ENCODE measurements around the gene LRRC17. TPM values are rescaled to one million over a fixed set of nuclear protein-coding genes. Genes with fewer than 3 reads are reported as not detected.

Gene LRRC17, protein sequence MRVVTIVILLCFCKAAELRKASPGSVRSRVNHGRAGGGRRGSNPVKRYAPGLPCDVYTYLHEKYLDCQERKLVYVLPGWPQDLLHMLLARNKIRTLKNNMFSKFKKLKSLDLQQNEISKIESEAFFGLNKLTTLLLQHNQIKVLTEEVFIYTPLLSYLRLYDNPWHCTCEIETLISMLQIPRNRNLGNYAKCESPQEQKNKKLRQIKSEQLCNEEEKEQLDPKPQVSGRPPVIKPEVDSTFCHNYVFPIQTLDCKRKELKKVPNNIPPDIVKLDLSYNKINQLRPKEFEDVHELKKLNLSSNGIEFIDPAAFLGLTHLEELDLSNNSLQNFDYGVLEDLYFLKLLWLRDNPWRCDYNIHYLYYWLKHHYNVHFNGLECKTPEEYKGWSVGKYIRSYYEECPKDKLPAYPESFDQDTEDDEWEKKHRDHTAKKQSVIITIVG
- total RNA-seq = 1 to 10 TPM; 1.3 to 1.9 (median 1.3) TPM
- long read RNA-seq, donor 1, partial matches to known transcripts = 0 of 1 reads
- long read RNA-seq, donor 1, other reads (novel, unspliced or antisense) = 0 of 1 reads
- long read RNA-seq, donor 2, partial matches to known transcripts = 1 of 1 reads
- long read RNA-seq, donor 2, other reads (novel, unspliced or antisense) = 0 of 1 reads

DNA sequence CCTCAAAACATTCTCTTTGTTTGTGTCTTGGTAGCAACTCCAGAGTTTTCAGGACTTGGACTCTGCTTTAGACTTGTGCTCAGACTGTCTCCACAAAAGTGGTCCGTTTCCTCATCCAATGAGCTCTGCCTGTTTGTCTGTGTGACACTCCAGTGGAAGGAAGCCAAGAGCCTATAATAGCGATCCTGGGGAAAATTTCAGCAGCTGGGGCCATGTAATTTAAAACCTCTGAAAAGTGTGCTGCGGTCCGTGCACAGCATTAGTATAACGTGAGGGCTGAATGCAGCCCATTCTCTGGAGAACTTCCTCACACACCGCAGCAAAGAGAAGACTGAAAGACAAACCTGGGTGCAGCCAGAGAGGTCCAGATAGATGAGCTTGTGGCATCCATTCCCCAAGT lies at the start of gene LRRC17:
Gene LRRC17, plus strand, starts transcription at position 259 of the 400 bp plus-strand sequence. CDS start 20,914 bp downstream, outside the sequence.
- TF ChIP-seq, protein P1, sequence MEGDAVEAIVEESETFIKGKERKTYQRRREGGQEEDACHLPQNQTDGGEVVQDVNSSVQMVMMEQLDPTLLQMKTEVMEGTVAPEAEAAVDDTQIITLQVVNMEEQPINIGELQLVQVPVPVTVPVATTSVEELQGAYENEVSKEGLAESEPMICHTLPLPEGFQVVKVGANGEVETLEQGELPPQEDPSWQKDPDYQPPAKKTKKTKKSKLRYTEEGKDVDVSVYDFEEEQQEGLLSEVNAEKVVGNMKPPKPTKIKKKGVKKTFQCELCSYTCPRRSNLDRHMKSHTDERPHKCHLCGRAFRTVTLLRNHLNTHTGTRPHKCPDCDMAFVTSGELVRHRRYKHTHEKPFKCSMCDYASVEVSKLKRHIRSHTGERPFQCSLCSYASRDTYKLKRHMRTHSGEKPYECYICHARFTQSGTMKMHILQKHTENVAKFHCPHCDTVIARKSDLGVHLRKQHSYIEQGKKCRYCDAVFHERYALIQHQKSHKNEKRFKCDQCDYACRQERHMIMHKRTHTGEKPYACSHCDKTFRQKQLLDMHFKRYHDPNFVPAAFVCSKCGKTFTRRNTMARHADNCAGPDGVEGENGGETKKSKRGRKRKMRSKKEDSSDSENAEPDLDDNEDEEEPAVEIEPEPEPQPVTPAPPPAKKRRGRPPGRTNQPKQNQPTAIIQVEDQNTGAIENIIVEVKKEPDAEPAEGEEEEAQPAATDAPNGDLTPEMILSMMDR (IDR thresholded peaks at IDR 0.05) = no peak
- intact Hi-C loops (cut with DNase I, micrococcal nuclease) = no loop called here
- no peaks in the 10 kb centered on the region for H3K9me3 ChIP-seq
- H3K4me3 ChIP-seq = no peak within 1 kb of the TSS
- no peak for ATAC-seq
- DNase-seq = peak in 1 of 3 donors; percentile 26
- no peaks in the 10 kb centered on the region for H3K4me1 ChIP-seq (ENCODE audit: low read depth)
- H3K36me3 ChIP-seq (ENCODE audit: low read depth) = no peaks in the 10 kb centered on the region

DNA sequence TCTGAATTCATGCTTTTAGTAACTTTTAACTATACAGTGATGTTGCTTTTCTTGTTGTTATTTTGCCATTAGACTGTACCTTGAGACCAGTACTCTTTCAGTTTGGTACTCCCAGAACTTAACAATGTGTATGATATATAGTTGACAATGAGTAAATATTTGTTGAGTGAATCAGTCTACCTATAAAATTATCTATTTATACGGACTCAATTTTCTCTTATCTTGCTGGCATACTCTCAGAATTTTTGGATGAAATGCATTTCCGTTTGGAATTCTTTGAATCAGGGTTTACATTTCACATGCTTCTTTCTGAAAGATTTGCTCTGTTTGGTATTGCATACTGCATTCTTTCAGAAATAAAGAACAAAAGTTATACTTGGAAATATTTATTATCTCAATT lies 47.8 kb upstream of the LRRC17 start:
- Histone ChIP-seq H3K4me1 (ENCODE audit: low read depth) (no peaks in the 10 kb centered on the region), H3K9me3 (no peaks in the 10 kb centered on the region), H3K4me3 (no peak overlapping the region), H3K36me3 (ENCODE audit: low read depth) (no peaks in the 10 kb centered on the region)
- intact Hi-C loops (cut with DNase I, micrococcal nuclease) = no loop called here
- TF ChIP-seq, protein P1 (IDR thresholded peaks at IDR 0.05) = no peak
- ATAC-seq = no peak
- DNase-seq = no peak

DNA sequence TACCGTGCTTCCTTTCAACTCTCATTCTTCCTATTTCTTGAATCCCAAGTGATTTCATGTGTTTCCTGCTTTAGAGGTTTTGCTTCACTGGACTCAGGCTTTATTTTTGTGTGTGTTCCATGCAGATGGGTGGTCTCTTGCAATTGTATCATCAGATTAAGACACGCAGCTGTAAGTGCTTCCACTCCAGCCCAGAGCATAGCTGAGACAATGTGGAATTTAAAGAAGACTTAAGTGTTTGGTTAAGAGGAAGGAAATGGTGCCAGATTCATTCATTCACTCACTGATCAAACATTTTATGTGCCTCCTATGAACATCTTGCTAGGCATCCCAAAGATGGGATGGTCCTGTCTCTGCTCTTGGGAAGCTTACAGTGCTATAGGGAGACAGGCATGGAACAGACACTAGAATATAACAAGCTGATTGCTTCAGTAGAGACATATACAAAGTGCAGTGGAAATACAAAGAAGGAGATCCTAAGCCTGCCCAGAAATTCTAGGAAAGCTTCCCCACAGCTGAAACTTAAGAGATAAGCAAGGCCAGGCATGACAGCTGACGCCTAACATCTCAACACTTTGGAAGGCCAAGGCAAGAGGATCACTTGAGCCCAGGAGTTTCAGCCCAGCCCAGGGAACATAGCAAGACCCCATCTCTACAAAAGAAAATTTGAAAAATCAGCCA lies 46.1 kb upstream of the LRRC17 start:
- no peaks in the 10 kb centered on the region for H3K9me3 ChIP-seq
- intact Hi-C loops (cut with DNase I, micrococcal nuclease) = no loop called here
- TF ChIP-seq, protein P1 (IDR thresholded peaks at IDR 0.05) = no peak
- H3K4me3 ChIP-seq = no peak overlapping the region
- ATAC-seq (no peak), DNase-seq (no peak)
- no peaks in the 10 kb centered on the region for H3K4me1 ChIP-seq (ENCODE audit: low read depth)
- no peaks in the 10 kb centered on the region for H3K36me3 ChIP-seq (ENCODE audit: low read depth)

DNA sequence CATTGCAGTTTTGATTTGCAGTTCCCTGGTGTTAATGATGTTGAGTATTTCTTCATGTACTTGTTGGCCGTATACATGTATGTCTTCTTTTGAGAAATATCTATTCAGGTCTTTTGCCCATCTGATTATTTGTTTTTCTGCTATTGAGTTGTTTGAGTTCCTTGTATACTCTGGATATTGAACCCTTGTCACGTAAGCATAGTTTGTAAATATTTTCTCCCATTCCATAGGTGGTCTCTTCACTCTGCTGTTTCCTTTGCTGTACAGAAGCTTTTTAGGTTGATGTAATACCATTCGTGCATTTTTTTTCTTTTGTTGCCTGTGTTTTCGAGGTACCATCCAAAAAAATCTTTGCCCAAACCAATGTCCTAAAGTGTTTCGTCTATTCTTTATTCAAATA lies 43.6 kb upstream of the LRRC17 start:
- H3K4me3 ChIP-seq = no peak overlapping the region
- DNase-seq (no peak), ATAC-seq (no peak)
- H3K4me1 ChIP-seq (ENCODE audit: low read depth) = no peaks in the 10 kb centered on the region
- TF ChIP-seq, protein P1 (IDR thresholded peaks at IDR 0.05) = no peak
- H3K9me3 ChIP-seq = no peaks in the 10 kb centered on the region
- H3K36me3 ChIP-seq (ENCODE audit: low read depth) = no peaks in the 10 kb centered on the region
- intact Hi-C loops (cut with DNase I, micrococcal nuclease) = no loop called here

DNA sequence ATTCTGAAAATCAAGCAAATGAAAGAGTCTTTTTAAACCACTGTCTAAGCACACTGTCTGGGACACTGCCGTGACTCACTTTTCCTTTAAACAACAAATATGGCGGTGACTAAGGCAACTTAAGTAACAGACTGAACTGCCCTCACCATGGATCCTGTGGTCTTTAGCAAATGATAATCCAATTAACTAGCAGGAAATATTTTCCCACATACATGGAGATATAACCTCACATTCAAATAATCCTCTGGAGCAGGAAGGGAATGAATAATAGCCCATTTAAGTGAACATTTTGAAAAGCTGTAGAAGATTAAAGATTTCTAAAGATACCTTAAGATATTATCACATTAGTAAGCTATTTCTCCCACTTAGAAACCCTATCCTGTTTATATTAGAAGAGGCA lies 40.3 kb upstream of the LRRC17 start:
- intact Hi-C loops (cut with DNase I, micrococcal nuclease) = no loop called here
- TF ChIP-seq, protein P1 (IDR thresholded peaks at IDR 0.05) = no peak
- H3K4me3 ChIP-seq = no peak overlapping the region

More for the DNA sequence above, 40.3 kb upstream of the LRRC17 start:
- H3K36me3 ChIP-seq (ENCODE audit: low read depth) = no peaks in the 10 kb centered on the region
- H3K9me3 ChIP-seq = no peaks in the 10 kb centered on the region
- no peaks in the 10 kb centered on the region for H3K4me1 ChIP-seq (ENCODE audit: low read depth)
- DNase-seq = no peak
- ATAC-seq = no peak

Data from mucosa of descending colon (tissue), 3 donors.